ENCODE measurements around the gene RPGRIP1.
"Not testable (repeated sequence)": the region's sequence is repeated elsewhere in the genome, so short reads cannot be mapped to it uniquely, and the experiment has no call there.

Gene RPGRIP1

GRCh38 chr14:21258889-21259787, 20.7 kb upstream of the RPGRIP1 start:
- peak in 1 of 6 experiments; percentile 33 for DNase-seq

- DNase-seq: no peak
These were observed 18.1 kb upstream of the RPGRIP1 start for GRCh38 chr14:21261824-21262223.

- no peak for DNase-seq
These were observed 17.5 kb upstream of the RPGRIP1 start for GRCh38 chr14:21262410-21262809.

- no peak for DNase-seq
These were observed 16.4 kb upstream of the RPGRIP1 start for GRCh38 chr14:21263284-21264024.

- no peak for DNase-seq
These were observed 15.7 kb upstream of the RPGRIP1 start for GRCh38 chr14:21264025-21264801.

GRCh38 chr14:21267431-21267845, 12.4 kb upstream of the RPGRIP1 start:
- DNase-seq: no peak

- peak in 1 of 6 experiments; percentile 14 for DNase-seq
These were observed 11.8 kb upstream of the RPGRIP1 start for GRCh38 chr14:21267886-21268616.

DNA sequence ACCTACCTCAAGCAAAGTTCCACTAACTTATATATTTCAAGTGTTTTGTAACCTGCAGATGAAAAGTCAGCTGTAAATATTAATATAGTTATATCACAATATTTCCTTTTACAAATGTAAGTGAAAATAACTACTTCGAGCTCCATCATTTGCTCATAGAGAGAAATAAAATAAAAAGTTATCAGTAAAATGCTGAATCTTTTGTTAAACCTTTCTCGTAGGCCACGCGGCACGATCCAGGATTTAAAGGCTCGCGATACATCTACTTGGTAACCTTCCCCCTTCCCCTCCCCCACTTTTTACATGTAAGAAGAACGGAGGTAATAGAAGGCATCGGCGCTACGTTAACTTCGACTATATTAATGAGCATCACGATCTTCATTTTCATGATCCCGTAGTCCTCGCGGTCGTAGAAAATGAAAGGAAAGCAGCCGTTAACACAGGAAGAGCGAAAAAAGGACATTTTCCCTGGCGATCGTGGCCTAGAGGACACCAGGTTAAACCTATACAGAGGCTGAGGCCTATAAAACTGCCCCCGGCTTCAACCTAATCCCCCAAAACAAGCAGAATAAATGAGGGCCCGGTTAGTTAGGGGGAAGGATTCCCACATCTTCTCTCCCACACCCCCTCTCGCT, 11.1 kb upstream of the RPGRIP1 start:
- DNase-seq: peak in 5 of 6 experiments; percentile 25 to 73 (median 35)

DNA sequence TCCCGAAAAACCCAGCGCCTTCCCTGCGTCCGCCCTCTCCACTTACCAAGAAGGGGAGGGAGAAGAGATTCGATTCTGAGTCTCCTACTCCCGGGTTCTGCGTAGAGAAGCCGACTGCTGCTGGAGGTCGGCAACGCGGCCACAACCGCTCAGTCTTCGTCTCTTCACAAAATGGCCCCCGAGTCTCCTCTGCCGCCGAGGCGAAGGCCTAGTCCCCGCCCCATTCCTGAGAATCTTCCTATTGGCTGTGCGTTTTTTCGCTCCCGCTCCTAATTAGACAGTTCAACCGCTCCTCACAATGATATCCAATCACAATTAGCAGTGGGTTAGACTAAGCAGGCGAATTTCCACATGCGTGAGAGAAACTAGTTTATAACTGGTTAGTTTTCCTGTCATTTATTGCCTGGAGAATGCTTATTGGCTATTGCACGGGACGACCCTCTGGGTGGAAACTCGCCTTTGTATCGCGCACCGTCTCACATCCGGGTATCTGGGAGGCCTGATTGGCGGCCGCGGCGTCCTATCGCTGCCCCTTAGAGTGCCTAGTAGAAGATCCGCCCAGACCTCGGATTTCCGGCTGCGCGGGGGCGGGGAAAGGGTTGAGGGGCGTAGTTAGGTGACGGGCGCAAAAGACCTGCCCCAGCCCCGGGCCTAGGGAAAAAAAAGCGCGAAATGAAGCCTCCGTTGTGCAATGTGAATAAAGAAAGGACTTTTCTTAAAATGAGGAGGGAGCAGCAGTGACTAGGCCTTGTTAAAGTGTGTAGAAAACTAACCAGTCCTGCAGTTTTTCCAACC, 10.4 kb upstream of the RPGRIP1 start, which contains the start of gene HNRNPC:
Gene HNRNPC, minus strand, starts transcription at position 191 of the 795 bp plus-strand sequence. CDS start 35,249 bp downstream, outside the sequence.
- DNase-seq: peak; percentile 99 to 100 (median 100)

DNA sequence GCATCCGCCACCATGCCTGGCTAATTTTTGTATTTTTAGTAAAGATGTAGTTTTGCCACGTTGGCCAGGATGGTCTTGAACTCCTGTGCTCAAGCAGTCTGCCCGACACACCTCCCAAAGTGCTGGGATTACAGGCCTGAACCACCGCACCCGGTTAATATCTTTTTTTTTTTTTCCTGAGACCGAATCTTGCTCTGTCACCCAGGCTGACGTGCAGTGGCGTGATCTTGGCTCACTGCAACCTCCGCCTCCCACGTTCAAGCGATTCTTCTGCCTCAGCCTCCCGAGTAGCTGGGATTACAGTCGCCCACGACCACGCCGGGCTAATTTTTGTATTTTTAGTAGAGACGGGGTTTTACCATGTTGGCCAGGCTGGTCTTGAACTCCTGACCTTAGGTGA, 7.2 kb upstream of the RPGRIP1 start:
- DNase-seq: not testable (repeated sequence)

DNA sequence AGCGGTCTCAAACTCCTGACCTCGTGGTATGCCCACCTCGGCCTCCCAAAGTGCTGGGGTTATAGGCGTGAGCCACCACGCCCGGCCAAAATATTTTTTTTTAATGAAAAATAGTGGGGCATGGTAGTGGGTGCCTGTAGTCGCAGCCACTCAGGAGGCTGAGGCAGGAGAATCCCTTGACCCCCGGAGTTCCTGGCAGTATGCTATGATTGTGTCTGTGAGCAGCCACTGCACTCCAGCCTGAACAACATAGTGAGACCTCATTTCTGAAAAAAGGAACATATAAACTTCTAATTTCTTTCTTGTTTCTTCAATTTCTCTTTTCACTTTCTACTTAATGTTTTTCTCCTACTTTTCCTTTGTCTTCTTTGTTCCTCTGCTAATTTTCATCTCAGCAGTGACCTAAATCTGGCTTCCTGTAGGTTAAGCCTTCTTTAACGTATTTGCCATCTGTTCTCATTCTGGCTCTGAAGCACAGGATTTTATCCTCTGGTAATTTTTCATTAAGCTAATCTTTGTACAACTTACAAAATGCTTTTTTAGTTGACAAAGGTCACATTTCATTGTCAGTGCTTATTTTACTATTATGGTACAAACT, 4.5 kb upstream of the RPGRIP1 start:
- no peak for DNase-seq

DNA sequence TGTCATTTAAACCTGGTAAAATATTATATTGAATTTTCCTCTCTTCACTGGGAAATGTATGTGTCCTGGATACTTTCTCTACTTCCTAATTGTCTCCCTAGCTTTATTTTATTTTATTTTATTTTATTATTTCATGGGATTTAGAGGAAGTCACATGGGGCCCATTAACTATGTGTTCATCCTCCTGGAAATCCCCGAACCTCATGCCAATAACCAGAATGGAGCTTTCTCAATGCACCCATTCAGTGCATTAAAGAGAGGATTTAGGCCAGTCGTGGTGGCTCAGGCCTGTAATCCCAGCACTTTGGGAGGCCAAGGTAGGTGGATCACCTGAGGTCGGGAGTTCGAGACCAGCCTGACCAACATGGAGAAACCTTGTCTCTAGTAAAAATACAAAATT, 1.3 kb upstream of the RPGRIP1 start:
- DNase-seq: no peak

DNA sequence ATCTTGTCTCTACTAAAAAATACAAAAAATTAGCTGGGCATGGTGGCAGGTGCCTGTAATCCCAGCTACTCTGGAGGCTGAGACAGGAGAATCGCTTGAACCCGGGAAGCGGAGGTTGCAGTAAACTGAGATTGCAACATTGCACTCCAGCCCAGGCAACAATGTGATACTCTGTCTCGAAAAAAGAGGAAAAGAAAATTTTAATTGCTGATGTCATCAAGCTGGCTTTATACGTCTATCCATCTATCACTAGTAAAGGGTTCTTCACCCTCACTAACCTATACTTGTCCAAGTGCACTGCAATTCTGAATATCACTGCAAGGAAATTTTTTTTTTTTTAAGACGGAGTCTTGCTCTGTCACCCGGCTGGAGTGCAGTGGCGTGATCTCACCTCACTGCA, 2.0 kb downstream of the RPGRIP1 start:
- DNase-seq: not testable (repeated sequence)

GRCh38 chr14:21286516-21286915, 6.6 kb downstream of the RPGRIP1 start:
- DNase-seq: not testable (repeated sequence)

GRCh38 chr14:21287168-21287567, 7.3 kb downstream of the RPGRIP1 start:
- no peak for DNase-seq

DNA sequence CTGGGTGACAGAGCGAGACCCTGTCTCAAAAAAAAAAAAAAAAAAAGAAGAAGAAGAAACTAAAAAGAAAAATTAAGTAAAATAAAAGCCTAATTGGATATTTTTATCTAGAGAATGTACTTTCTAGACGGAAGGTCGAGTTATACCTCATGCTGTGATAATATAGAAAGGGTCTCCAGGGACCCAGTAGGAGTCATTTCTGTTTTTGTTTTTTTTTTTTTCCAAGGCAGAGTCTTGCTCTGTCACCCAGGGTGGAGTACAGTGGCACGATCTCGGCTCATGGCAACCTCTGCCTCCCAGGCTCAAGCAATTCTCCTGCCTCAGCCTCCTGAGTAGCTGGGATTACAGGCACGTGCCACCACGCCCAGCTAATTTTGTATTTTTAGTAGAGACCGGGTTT, 14.1 kb downstream of the RPGRIP1 start:
- DNase-seq: not testable (repeated sequence)

GRCh38 chr14:21298358-21298757, 18.5 kb downstream of the RPGRIP1 start:
- DNase-seq: no peak

DNA sequence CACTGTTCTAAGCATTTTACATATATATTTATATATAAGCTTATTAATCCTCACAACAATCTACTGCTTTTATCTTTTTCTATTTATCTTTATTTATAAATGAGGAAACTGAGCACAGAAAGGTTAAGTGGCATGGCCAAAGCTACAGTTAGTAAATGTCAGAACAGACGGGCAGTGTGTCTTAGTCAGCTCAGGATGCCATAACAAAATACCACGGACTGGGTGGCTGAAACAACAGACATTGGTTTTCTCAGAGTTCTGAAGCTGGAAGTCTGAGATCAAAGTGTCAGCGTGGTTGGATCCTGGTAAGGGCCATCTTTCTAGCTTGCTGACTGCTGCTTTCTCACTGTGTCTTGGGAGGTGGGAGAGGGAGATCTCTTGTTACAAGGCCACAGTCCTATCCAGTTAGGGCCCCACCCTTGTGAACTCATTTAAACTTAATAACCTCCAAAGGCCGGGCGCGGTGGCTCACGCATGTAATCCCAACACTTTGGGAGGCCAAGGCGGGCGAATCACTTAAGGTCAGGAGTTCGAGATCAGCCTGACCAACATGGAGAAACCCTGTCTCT, 19.8 kb downstream of the RPGRIP1 start:
- no peak for DNase-seq

DNA sequence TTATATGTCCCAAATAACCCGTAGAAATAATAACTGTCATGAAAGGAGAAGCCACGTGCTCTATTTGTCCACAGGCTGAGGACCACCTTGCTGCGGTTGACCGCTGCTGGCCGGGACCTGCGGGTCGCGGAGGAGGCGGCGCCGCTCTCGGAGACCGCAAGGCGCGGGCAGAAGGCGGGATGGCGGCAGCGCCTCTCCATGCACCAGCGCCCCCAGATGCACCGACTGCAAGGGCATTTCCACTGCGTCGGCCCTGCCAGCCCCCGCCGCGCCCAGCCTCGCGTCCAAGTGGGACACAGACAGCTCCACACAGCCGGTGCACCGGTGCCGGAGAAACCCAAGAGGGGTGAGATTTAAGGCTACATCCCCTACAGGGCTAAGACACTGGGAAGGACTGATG, 21.0 kb downstream of the RPGRIP1 start:
- peak in 3 of 6 experiments; percentile 2 to 11 (median 5) for DNase-seq

All from stimulated activated naive CD4-positive, alpha-beta T cell (primary cell).